HL-60 (cell line): ENCODE results near the gene TMEM215.

ENCODE experiments used
- DNase-seq, 2 experiments: peaks; one replicate each; pipeline ENCODE4 v3.0.0-alpha.2; 2010 to 2020; ENCODE audit warnings: low read depth in 1 of 2, low spot score in 1 of 2
- H3K27ac ChIP-seq: fragments of 250-450 bp; sonication (Bioruptor Pico); replicated peaks from 2 replicates; pipeline ENCODE4 v1.5.1; 2020; ENCODE audit warnings: mild to moderate bottlenecking, moderate library complexity
- H3K27me3 ChIP-seq: fragments of 250-450 bp; sonication (Bioruptor Pico); 2 replicates; pipeline ENCODE4 v1.5.1; 2021; ENCODE audit warnings: mild to moderate bottlenecking, moderate library complexity; ENCODE audit not compliant: insufficient read depth, poor library complexity, severe bottlenecking
- H3K4me3 ChIP-seq: replicated peaks from 2 replicates; pipeline ENCODE4 v1.5.1; 2011; ENCODE audit warnings: mild to moderate bottlenecking, control low read depth, low read length; ENCODE audit not compliant: insufficient read depth
- CTCF ChIP-seq: IDR thresholded peaks from one replicate; pipeline ENCODE4 v1.5.1; 2011; ENCODE audit warnings: low read length, control low read depth, inconsistent platforms; ENCODE audit not compliant: insufficient read depth
- GABPA ChIP-seq: IDR thresholded peaks from 2 replicates; pipeline ENCODE4 v1.6.1; 2012; ENCODE audit warnings: low read depth
- POLR2AphosphoS5 ChIP-seq: IDR thresholded peaks from 2 replicates; pipeline ENCODE4 v1.6.1; 2012; ENCODE audit warnings: low read depth
- REST ChIP-seq: IDR thresholded peaks from 2 replicates; pipeline ENCODE4 v1.6.1; 2012; ENCODE audit warnings: low read depth; ENCODE audit not compliant: insufficient replicate concordance
- SPI1 ChIP-seq: IDR thresholded peaks from 2 replicates; pipeline ENCODE4 v1.6.1; 2012; ENCODE audit warnings: low read depth, mild to moderate bottlenecking, borderline replicate concordance

Gene TMEM215

DNA sequence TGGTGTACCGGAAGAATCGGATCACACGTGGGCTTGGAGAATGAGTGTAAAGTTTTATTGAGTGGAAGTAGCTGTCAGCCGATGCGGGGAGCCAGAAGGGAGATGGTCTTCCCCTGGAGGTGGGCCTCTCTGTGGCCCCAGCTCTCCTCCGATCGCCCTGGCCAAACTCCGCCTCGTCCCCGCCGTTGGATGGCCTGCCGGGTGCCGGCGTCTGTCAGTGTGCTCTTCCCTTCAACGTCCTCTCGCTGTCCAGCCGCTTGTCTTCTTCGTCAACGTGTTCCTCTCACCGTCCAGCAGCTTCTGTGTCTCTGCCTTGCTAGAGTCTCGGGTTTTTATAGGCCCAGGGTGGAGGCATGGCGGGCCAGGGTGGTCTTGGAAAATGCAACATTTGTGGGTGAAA, 27.6 kb upstream of the TMEM215 start:
- TF ChIP-seq GABPA (no peak), CTCF (no peak), SPI1 (no peak)
- no peaks in the 10 kb centered on the region for H3K27me3 ChIP-seq
- H3K4me3 ChIP-seq = no peak overlapping the region
- DNase-seq = no peak
- H3K27ac ChIP-seq = no peak overlapping the region

- Histone ChIP-seq H3K27me3 (no peaks in the 10 kb centered on the region), H3K27ac (no peak overlapping the region), H3K4me3 (no peak overlapping the region)
- TF ChIP-seq GABPA = no peak
- TF ChIP-seq POLR2AphosphoS5 = no peak
- no peak for TF ChIP-seq SPI1
- no peak for TF ChIP-seq CTCF
- TF ChIP-seq REST = no peak
- no peak for DNase-seq
Measured at GRCh38 chr9:32764139-32764538, 19.2 kb upstream of the TMEM215 start.

- no peak overlapping the region for H3K4me3 ChIP-seq
- no peak for TF ChIP-seq POLR2AphosphoS5
- no peak for TF ChIP-seq GABPA
- TF ChIP-seq CTCF = no peak
- no peak for TF ChIP-seq REST
- no peak for TF ChIP-seq SPI1
- peaks cover 12% of the 10 kb centered on the region for H3K27me3 ChIP-seq
- H3K27ac ChIP-seq = no peak overlapping the region
- no peak for DNase-seq
Measured at GRCh38 chr9:32775283-32775682, 8.1 kb upstream of the TMEM215 start.

DNA sequence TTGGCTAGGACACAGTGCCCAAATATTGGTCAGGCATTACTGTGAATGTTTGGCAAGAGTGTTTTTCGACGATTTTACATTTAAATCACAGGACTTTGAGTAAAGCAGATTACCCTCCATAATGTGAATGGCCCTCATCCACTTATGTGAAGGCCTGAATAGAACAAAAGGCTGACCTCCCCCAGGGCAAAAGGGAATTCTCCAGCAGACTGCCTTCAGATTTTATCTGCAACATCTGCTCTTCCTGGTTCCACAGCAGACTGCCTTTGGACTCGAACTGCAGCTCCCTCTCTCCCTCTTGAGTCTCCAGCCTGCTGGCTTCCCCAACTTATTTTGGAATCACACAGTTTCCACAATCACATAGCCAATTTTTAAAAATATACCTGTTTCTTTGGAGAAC, 7.1 kb upstream of the TMEM215 start:
- no peak for DNase-seq
- TF ChIP-seq GABPA (no peak), POLR2AphosphoS5 (no peak), SPI1 (no peak), CTCF (no peak), REST (no peak)
- H3K4me3 ChIP-seq = no peak overlapping the region
- H3K27me3 ChIP-seq = peaks cover 13% of the 10 kb centered on the region
- H3K27ac ChIP-seq = no peak overlapping the region
